ENCODE measurements around the gene FICD.
"Not testable (repeated sequence)": the region's sequence is repeated elsewhere in the genome, so short reads cannot be mapped to it uniquely, and the experiment has no call there.

The FICD gene

GRCh38 chr12:108543652-108544051, 28.6 kb downstream of the FICD start:
- no peak overlapping the region for H3K27ac ChIP-seq (ENCODE audit: low read depth, low read length)
- no peaks in the 10 kb centered on the region for H3K9me3 ChIP-seq (ENCODE audit: insufficient read depth, low read depth, low read length)
- H3K4me1 ChIP-seq (ENCODE audit: insufficient read depth, low read length) = no peaks in the 10 kb centered on the region
- peaks cover 87% of the 10 kb centered on the region for H3K36me3 ChIP-seq (ENCODE audit: insufficient read depth, low read length)
- 96% methylated on average over 3 of the region's 3 CpGs for WGBS
- no peaks in the 10 kb centered on the region for H3K27me3 ChIP-seq (ENCODE audit: insufficient read depth, low read length)
- no peak overlapping the region for H3K4me3 ChIP-seq (ENCODE audit: low read length)
- H3K9ac ChIP-seq (ENCODE audit: low read depth, low read length) = no peak overlapping the region

GRCh38 chr12:108547686-108548085, 32.6 kb downstream of the FICD start:
- Histone ChIP-seq H3K27ac (ENCODE audit: low read depth, low read length) (no peak overlapping the region), H3K27me3 (ENCODE audit: insufficient read depth, low read length) (no peaks in the 10 kb centered on the region), H3K36me3 (ENCODE audit: insufficient read depth, low read length) (peaks cover 68% of the 10 kb centered on the region), H3K9ac (ENCODE audit: low read depth, low read length) (no peak overlapping the region), H3K9me3 (ENCODE audit: insufficient read depth, low read depth, low read length) (no peaks in the 10 kb centered on the region), H3K4me3 (ENCODE audit: low read length) (no peak overlapping the region), H3K4me1 (ENCODE audit: insufficient read depth, low read length) (no peaks in the 10 kb centered on the region)
- WGBS = 94% methylated on average over 9 of the region's 9 CpGs

- Histone ChIP-seq H3K4me3 (ENCODE audit: low read length) (no peak overlapping the region), H3K27ac (ENCODE audit: low read depth, low read length) (no peak overlapping the region), H3K9ac (ENCODE audit: low read depth, low read length) (no peak overlapping the region), H3K36me3 (ENCODE audit: insufficient read depth, low read length) (peaks cover 54% of the 10 kb centered on the region), H3K4me1 (ENCODE audit: insufficient read depth, low read length) (no peaks in the 10 kb centered on the region), H3K9me3 (ENCODE audit: insufficient read depth, low read depth, low read length) (no peaks in the 10 kb centered on the region), H3K27me3 (ENCODE audit: insufficient read depth, low read length) (no peaks in the 10 kb centered on the region)
- 89% methylated on average over 7 of the region's 7 CpGs for WGBS
These were observed 34.0 kb downstream of the FICD start for GRCh38 chr12:108548954-108549521.

GRCh38 chr12:108551535-108551934, 36.5 kb downstream of the FICD start:
- H3K4me1 ChIP-seq (ENCODE audit: insufficient read depth, low read length) = no peaks in the 10 kb centered on the region
- no peak overlapping the region for H3K4me3 ChIP-seq (ENCODE audit: low read length)
- no peaks in the 10 kb centered on the region for H3K9me3 ChIP-seq (ENCODE audit: insufficient read depth, low read depth, low read length)
- peaks cover 42% of the 10 kb centered on the region for H3K36me3 ChIP-seq (ENCODE audit: insufficient read depth, low read length)
- 97% methylated on average over 5 of the region's 5 CpGs for WGBS
- no peak overlapping the region for H3K9ac ChIP-seq (ENCODE audit: low read depth, low read length)
- H3K27me3 ChIP-seq (ENCODE audit: insufficient read depth, low read length) = no peaks in the 10 kb centered on the region
- no peak overlapping the region for H3K27ac ChIP-seq (ENCODE audit: low read depth, low read length)

GRCh38 chr12:108553799-108554198, 38.7 kb downstream of the FICD start:
- WGBS = 86% methylated on average over 5 of the region's 5 CpGs
- no peaks in the 10 kb centered on the region for H3K4me1 ChIP-seq (ENCODE audit: insufficient read depth, low read length)
- peaks cover 37% of the 10 kb centered on the region for H3K36me3 ChIP-seq (ENCODE audit: insufficient read depth, low read length)
- no peak overlapping the region for H3K4me3 ChIP-seq (ENCODE audit: low read length)
- no peak overlapping the region for H3K27ac ChIP-seq (ENCODE audit: low read depth, low read length)
- H3K9me3 ChIP-seq (ENCODE audit: insufficient read depth, low read depth, low read length) = no peaks in the 10 kb centered on the region
- no peaks in the 10 kb centered on the region for H3K27me3 ChIP-seq (ENCODE audit: insufficient read depth, low read length)
- H3K9ac ChIP-seq (ENCODE audit: low read depth, low read length) = no peak overlapping the region

- not testable (repeated sequence) for H3K4me1 ChIP-seq (ENCODE audit: insufficient read depth, low read length); H3K27me3 ChIP-seq (ENCODE audit: insufficient read depth, low read length); H3K27ac ChIP-seq (ENCODE audit: low read depth, low read length); H3K9me3 ChIP-seq (ENCODE audit: insufficient read depth, low read depth, low read length); H3K4me3 ChIP-seq (ENCODE audit: low read length); H3K9ac ChIP-seq (ENCODE audit: low read depth, low read length)
- 94% methylated on average over 7 of the region's 9 CpGs for WGBS
- H3K36me3 ChIP-seq (ENCODE audit: insufficient read depth, low read length) = peaks cover 30% of the 10 kb centered on the region
These were observed 40.3 kb downstream of the FICD start for GRCh38 chr12:108555383-108555782.

- Histone ChIP-seq H3K4me3 (ENCODE audit: low read length) (peak overlapping the region; percentile 89), H3K27ac (ENCODE audit: low read depth, low read length) (no peak overlapping the region), H3K27me3 (ENCODE audit: insufficient read depth, low read length) (no peaks in the 10 kb centered on the region), H3K4me1 (ENCODE audit: insufficient read depth, low read length) (peaks cover 4% of the 10 kb centered on the region; the same call in 1 of the 2 replicates), H3K9me3 (ENCODE audit: insufficient read depth, low read depth, low read length) (no peaks in the 10 kb centered on the region), H3K9ac (ENCODE audit: low read depth, low read length) (no peak overlapping the region), H3K36me3 (ENCODE audit: insufficient read depth, low read length) (peaks cover 35% of the 10 kb centered on the region)
- WGBS = 92% methylated on average over 13 of the region's 14 CpGs
These were observed 44.1 kb downstream of the FICD start for GRCh38 chr12:108559007-108559655.

GRCh38 chr12:108559748-108560147, 44.7 kb downstream of the FICD start:
- Histone ChIP-seq H3K36me3 (ENCODE audit: insufficient read depth, low read length) (peaks cover 41% of the 10 kb centered on the region), H3K9me3 (ENCODE audit: insufficient read depth, low read depth, low read length) (no peaks in the 10 kb centered on the region), H3K9ac (ENCODE audit: low read depth, low read length) (peak overlapping the region; percentile 96), H3K4me1 (ENCODE audit: insufficient read depth, low read length) (peaks cover 4% of the 10 kb centered on the region; the same call in 1 of the 2 replicates), H3K4me3 (ENCODE audit: low read length) (peak overlapping the region; percentile 89), H3K27me3 (ENCODE audit: insufficient read depth, low read length) (no peaks in the 10 kb centered on the region), H3K27ac (ENCODE audit: low read depth, low read length) (no peak overlapping the region)
- WGBS = 63% methylated on average over 3 of the region's 3 CpGs

GRCh38 chr12:108560321-108560721, 45.2 kb downstream of the FICD start:
- Histone ChIP-seq H3K36me3 (ENCODE audit: insufficient read depth, low read length) (peaks cover 46% of the 10 kb centered on the region), H3K4me1 (ENCODE audit: insufficient read depth, low read length) (peaks cover 4% of the 10 kb centered on the region; the same call in 1 of the 2 replicates), H3K27me3 (ENCODE audit: insufficient read depth, low read length) (no peaks in the 10 kb centered on the region), H3K27ac (ENCODE audit: low read depth, low read length) (peak overlapping the region; percentile 95; the same call in 1 of the 2 replicates), H3K9me3 (ENCODE audit: insufficient read depth, low read depth, low read length) (no peaks in the 10 kb centered on the region), H3K9ac (ENCODE audit: low read depth, low read length) (peak overlapping the region; percentile 96), H3K4me3 (ENCODE audit: low read length) (peak overlapping the region; percentile 89)
- 6% methylated on average over 12 of the region's 12 CpGs for WGBS

- under 1% methylated on average over 57 of the region's 57 CpGs for WGBS
- peaks cover 46% of the 10 kb centered on the region for H3K36me3 ChIP-seq (ENCODE audit: insufficient read depth, low read length)
- peaks cover 4% of the 10 kb centered on the region; the same call in 1 of the 2 replicates for H3K4me1 ChIP-seq (ENCODE audit: insufficient read depth, low read length)
- peak within 1 kb of the TSS; percentile 95 for H3K27ac ChIP-seq (ENCODE audit: low read depth, low read length)
- peak within 1 kb of the TSS; percentile 96 for H3K9ac ChIP-seq (ENCODE audit: low read depth, low read length)
- H3K27me3 ChIP-seq (ENCODE audit: insufficient read depth, low read length) = no peaks in the 10 kb centered on the region
- H3K9me3 ChIP-seq (ENCODE audit: insufficient read depth, low read depth, low read length) = no peaks in the 10 kb centered on the region
- H3K4me3 ChIP-seq (ENCODE audit: low read length) = peak within 1 kb of the TSS; percentile 89
These were observed 46.0 kb downstream of the FICD start, which contains the start of gene SART3 for GRCh38 chr12:108560752-108561719. Gene SART3, minus strand, starts transcription at chr12:108561173. Its CDS starts 19 bp downstream, at chr12:108561154.

Data from HUES64 (cell line).